Heart left ventricle (tissue), 13 donors: ENCODE measurements around the gene MED27.

Experiments used
- CTCF ChIP-seq, 12 donors: fragments of 200-600 bp; sonication (generic) in 4 of 12; IDR thresholded peaks; one replicate each; pipeline versions ENCODE4 v1.5.0 to v1.8.0; 2018 to 2022; ENCODE audit warnings: antibody characterized with exemption in 12 of 12, mild to moderate bottlenecking in 5 of 12
- POLR2A ChIP-seq, 2 donors: fragments of 450-650 bp; IDR thresholded peaks; one replicate each; pipeline ENCODE4 v1.6.1; 2017; ENCODE audit warnings: antibody characterized with exemption in 2 of 2, mild to moderate bottlenecking in 2 of 2, moderate library complexity in 2 of 2
- donor health status: ischemic (EF 13 %, LVEDD 7.1; RV severe dilation, severe dysfunction).
- donor health status: DM: no; HTN: yes; CAD: no.
- donor health status: DM: no; HTN: no; CAD: no.
- donor health status: ischemic (EF 25% LVEDD 6.9; RV normal size, moderate dysfunction).
- donor health status: ischemic (EF 25% LVEDD 5.7; RV mildly dilated, moderate dysfunction).
- donor health status: ischemic (EF 35%, LVEDD 5.7; RV mildly dilated, moderate dysfunction).
- donor health status: nonischemic (EF 11% LVEDD 7.7; RV severe dilation, severe dysfunction).
- donor health status: DM: yes; HTN: yes; CAD: no.
- donor health status: PGD.
- donor health status: ischemic (EF 29% LVEDD 5.4; RV normal size, mild dysfunction).
- donor health status: nonischemic (EF 23%, LVEDD 6.1; RV moderate dilation, normal function).

DNA sequence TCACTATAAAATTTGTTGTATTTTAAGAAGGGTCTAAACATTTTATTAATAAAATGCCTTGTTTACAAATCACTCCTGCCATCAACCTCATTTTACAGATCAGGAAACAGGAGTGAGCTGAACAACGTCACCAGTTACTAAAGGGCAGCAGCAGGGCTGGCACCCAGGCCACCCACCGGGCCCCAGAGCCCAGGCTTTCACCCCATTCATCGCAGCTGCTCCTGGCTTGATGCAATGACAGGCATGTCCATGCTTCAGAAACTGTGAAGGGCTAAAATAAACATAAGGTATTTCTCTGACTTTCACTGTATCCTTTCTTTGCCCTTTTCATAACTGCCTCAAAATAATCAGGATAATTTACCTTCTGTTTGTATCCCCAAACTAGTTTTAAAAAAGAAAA, 18.1 kb downstream of the MED27 start:
- TF ChIP-seq CTCF (IDR thresholded peaks at IDR 0.05) (no peak), POLR2A (IDR thresholded peaks at IDR 0.05) (no peak)
